Heart right ventricle (tissue), 16 donors: Measurements from ENCODE around the gene RARRES1. TPM values are rescaled to one million over a fixed set of nuclear protein-coding genes. Genes with fewer than 3 reads are reported as not detected.

ENCODE experiments used
- ATAC-seq, 8 donors: fragments of 200-7000 bp; cut with Tn5 transposase; one replicate each; pipeline ENCODE4 v1.9.1; 2020; ENCODE audit warnings: mild to moderate bottlenecking in 8 of 8, moderate library complexity in 8 of 8, moderate number of reproducible peaks in 1 of 8
- DNase-seq, 2 donors: peaks; one replicate each; pipeline ENCODE4 v3.0.0-alpha.2; 2020
- H3K27ac ChIP-seq, 10 donors: fragments of 200-600 bp; sonication (generic) in 2 of 10; one replicate each; pipeline versions ENCODE4 v1.5.0 to v1.8.0; 2020 to 2022; ENCODE audit warnings: mild to moderate bottlenecking in 3 of 10
- H3K27me3 ChIP-seq, 7 donors: fragments of 200-600 bp; one replicate each; pipeline ENCODE4 v1.8.0; 2021 to 2022; ENCODE audit warnings: mild to moderate bottlenecking in 2 of 7
- H3K36me3 ChIP-seq, 9 donors: fragments of 200-600 bp; sonication (generic) in 1 of 9; one replicate each; pipeline versions ENCODE4 v1.5.0 to v1.8.0; 2020 to 2022; ENCODE audit warnings: mild to moderate bottlenecking in 2 of 9
- H3K4me1 ChIP-seq, 9 donors: fragments of 200-600 bp; sonication (generic) in 1 of 9; one replicate each; pipeline versions ENCODE4 v1.5.0 to v1.8.0; 2020 to 2022; ENCODE audit warnings: mild to moderate bottlenecking in 4 of 9
- H3K4me3 ChIP-seq, 10 donors: fragments of 200-600 bp; sonication (generic) in 2 of 10; one replicate each; pipeline versions ENCODE4 v1.5.0 to v1.8.0; 2020 to 2022; ENCODE audit warnings: mild to moderate bottlenecking in 7 of 10, moderate library complexity in 2 of 10
- H3K9me3 ChIP-seq, 11 donors: fragments of 200-600 bp in 10 of 11; sonication (generic) in 2 of 11; one replicate each; pipeline versions ENCODE4 v1.5.0 to v1.8.0; 2013 to 2022; ENCODE audit warnings: mild to moderate bottlenecking in 2 of 11, control low read depth in 1 of 11, moderate library complexity in 1 of 11
- CTCF ChIP-seq, 9 donors: fragments of 200-600 bp; sonication (generic) in 2 of 9; IDR thresholded peaks; one replicate each; pipeline versions ENCODE4 v1.5.0 to v1.8.0; 2021 to 2022; ENCODE audit warnings: antibody characterized with exemption in 9 of 9, mild to moderate bottlenecking in 5 of 9, moderate library complexity in 1 of 9
- WGBS, 2 donors: extraction: QIAGEN DNeasy Blood & Tissue Kit; methylation state at CpG; one replicate each; pipeline ENCODE4 v1.1.7; 2013; ENCODE audit warnings: inconsistent platforms in 1 of 2; 5-methylcytosine and 5-hydroxymethylcytosine counted together
- intact Hi-C, 10 donors: fragments of 100-400 bp; cut with DNase I; formaldehyde crosslinking; loops; one replicate each; pipeline versions ENCODE4 v1.11.1 to v1.14.2; 2022
- polyA plus RNA-seq, 2 donors: library from polyadenylated mRNA; stranded (reverse); fragments of 200-250 nt; gene quantifications; one replicate each; pipeline ENCODE4 v1.2.3, GENCODE V29; 2013
- total RNA-seq, 10 donors: library from RNA; stranded (reverse); fragmentation: NEBNext Ultra II Directional in 3 of 10; extraction: Animal tissue kit (Norgen Biotek cat#: 25700) in 3 of 10; gene quantifications; one replicate each; pipeline versions ENCODE4 v1.2.1 to v1.2.4, GENCODE V29; 2021 to 2023
- donor health status: Arrhythmogenic right ventricular cardiomyopathy.
- donor health status: ischemic (EF 13 %, LVEDD 7.1; RV severe dilation, severe dysfunction).
- donor health status: healthy with polysubstance abuse.
- donor health status: DM: no; HTN: yes; CAD: no.
- donor health status: DM: no; HTN: no; CAD: no.
- donor health status: ischemic (EF 25% LVEDD 6.9; RV normal size, moderate dysfunction).
- donor health status: ischemic (EF 25% LVEDD 5.7; RV mildly dilated, moderate dysfunction).
- donor health status: healthy.
- donor health status: DM: yes; HTN: yes; CAD: no.
- donor health status: Ischemic cardiomyopathy.
- donor health status: ischemic (EF 35%, LVEDD 5.7; RV mildly dilated, moderate dysfunction).
- donor health status: nonischemic (EF 11% LVEDD 7.7; RV severe dilation, severe dysfunction).
- donor health status: DM: yes; HTN: yes; CAD: no.
- donor health status: PGD.
- donor health status: ischemic (EF 29% LVEDD 5.4; RV normal size, mild dysfunction).
- donor health status: nonischemic (EF 23%, LVEDD 6.1; RV moderate dilation, normal function).

RARRES1 gene
- total and polyA plus RNA-seq, 12 donors = 0.32 to 99.0 (median 4.1) TPM

- Histone ChIP-seq H3K27ac (peak overlapping the region in 2 of 10 donors; percentile 57 to 59), H3K36me3 (peaks cover 0 to 91% (median 34%) of the 10 kb centered on the region in 9 donors), H3K27me3 (no peaks in the 10 kb centered on the region), H3K4me3 (no peak overlapping the region), H3K4me1 (peaks cover 4 to 48% (median 23%) of the 10 kb centered on the region in 9 donors), H3K9me3 (no peaks in the 10 kb centered on the region)
- DNase-seq = peak in 1 of 2 donors; percentile 10
- 55 to 56% methylated on average over 4 of the region's 4 CpGs for WGBS, 2 donors
- intact Hi-C loops = loop anchor here in 4 of 10 donors (10.0 kb wide), 5 partner anchors 75 to 1495 kb away; partner anchors contain the start of gene MLF1 (in 1 of the 4)
- no peak for TF ChIP-seq CTCF (IDR thresholded peaks at IDR 0.05)
- peak; percentile 54 to 86 (median 76) for ATAC-seq
Observed at GRCh38 chr3:158649791-158650190, 82.5 kb downstream of the RARRES1 start.

Other genes starting within 250 kb of the RARRES1 start
- gene MLF1, start 161.3 kb downstream of the RARRES1 start, total RNA-seq = 100 to 1,000 TPM in 7 of 10 donors, 10 to 100 TPM in 3; 78.4 to 257 (median 121) TPM
- 10 to 100 TPM; 76.4 to 93.9 TPM for gene MLF1, start 161.3 kb downstream of the RARRES1 start, polyA plus RNA-seq
- gene GFM1, start 87.9 kb downstream of the RARRES1 start, total RNA-seq = 10 to 100 TPM; 46.9 to 86.4 (median 70.0) TPM
- 10 to 100 TPM; 15.1 to 22.3 TPM for gene GFM1, start 87.9 kb downstream of the RARRES1 start, polyA plus RNA-seq
- 10 to 100 TPM in 1 of 10 donors, 1 to 10 TPM in 9; 2.5 to 10.0 (median 3.2) TPM for gene LXN, start 59.8 kb downstream of the RARRES1 start, total RNA-seq
- 1 to 10 TPM; 3.4 to 5.6 TPM for gene LXN, start 59.8 kb downstream of the RARRES1 start, polyA plus RNA-seq
- 10 to 100 TPM; 20.8 to 45.5 (median 23.9) TPM for gene MFSD1, start 69.6 kb upstream of the RARRES1 start, total RNA-seq
- 10 to 100 TPM; 11.3 to 26.4 TPM for gene MFSD1, start 69.6 kb upstream of the RARRES1 start, polyA plus RNA-seq